ENCODE data around the gene FBXO3.
"Not testable (repeated sequence)": the region's sequence is repeated elsewhere in the genome, so short reads cannot be mapped to it uniquely, and the experiment has no call there.

Gene FBXO3

DNA sequence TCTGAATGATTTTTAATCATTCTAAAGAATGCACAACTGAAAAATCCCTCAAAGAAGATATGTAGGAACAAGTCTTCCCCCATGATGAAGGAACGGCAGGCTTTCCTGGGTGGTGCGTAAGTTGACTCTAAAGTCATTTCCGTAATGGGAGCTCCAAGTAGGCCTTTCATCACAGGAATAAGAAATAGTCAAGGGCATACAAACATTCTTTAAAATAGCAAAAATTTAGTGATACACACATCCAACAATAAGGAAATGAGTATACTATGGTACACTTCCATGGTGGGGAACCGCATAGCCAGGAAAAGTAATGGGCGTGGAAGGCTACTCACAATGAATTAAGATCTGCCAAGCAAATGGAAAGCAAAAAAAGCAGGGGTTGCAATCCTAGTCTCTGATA, 48.8 kb downstream of the FBXO3 start:
- no peak for DNase-seq

GRCh38 chr11:33724644-33725035, 49.7 kb downstream of the FBXO3 start:
- DNase-seq = no peak

DNA sequence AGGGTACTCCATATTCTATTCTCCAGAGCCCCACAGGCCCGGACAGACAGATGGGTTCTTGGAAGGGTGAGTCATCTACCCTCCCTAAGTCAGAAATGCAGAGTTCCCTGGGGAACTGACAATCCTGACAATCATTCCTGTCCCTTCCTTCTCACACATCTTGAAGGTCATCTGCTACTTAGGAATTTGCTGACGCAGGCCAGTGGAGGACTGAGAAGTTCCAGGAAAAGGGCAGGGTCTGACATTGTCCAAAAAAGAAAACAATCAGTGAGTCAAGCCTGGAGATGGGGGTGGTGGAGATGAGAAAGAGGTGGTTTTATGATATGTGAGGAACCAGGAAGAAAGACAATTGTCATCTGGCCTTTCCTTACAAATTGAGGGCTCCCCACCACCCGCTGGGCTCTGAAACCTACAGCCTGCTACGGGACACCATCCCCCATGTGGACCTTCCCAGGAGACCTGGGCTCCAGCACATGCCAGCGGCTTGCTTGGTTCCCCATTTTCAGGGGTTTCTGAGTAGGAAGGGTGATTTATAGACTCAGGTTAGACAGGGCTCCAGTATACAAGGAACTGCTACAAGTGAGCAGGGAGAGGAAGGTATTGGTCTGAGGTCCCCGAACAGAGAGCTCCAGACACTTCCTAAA, 51.0 kb downstream of the FBXO3 start:
- peak; percentile 24 for DNase-seq

GRCh38 chr11:33722590-33723234, 51.6 kb downstream of the FBXO3 start:
- no peak for DNase-seq

DNA sequence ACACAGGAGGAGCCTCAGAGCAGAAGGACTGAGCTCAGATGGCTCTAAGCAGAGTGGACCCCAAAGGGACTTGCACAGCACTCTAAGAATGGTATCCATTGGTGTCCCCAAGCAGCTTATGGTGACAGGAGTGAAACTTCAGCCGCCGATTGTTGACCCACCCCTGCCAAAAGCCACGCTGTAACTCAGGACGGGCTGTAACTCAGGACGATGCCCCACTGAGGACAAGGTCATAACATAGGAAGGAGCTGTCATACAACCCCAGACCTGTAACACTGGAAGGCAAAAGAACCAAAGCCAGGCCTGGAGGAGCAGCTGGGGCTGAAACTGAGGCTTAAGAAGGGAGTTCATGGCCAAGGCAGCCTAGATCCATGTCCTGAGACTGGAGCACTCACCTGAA, 52.3 kb downstream of the FBXO3 start:
- DNase-seq = no peak

DNA sequence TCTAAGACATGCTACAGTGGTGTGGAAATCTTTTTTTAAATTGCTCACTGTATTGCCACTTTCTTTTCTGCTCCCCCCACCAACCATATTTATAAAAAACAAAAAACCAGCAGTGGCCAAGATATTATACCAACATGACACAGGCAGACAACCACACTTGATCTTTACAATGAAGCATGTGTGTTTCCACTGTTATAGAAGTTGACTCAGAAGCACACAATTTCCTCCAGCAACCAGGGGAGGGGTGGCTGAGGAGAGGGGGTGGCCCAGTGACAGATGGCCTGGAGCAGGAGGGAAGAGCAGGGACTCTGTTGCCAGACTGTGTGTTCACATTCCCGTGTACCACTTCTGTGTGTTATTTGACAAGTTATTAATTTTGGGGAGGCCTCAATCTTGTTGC, 52.9 kb downstream of the FBXO3 start:
- DNase-seq = peak; percentile 67

- DNase-seq = no peak
Measured at GRCh38 chr11:33719587-33719986, 54.7 kb downstream of the FBXO3 start.

- no peak for DNase-seq
Measured at GRCh38 chr11:33718440-33718839, 55.9 kb downstream of the FBXO3 start.

GRCh38 chr11:33716243-33716642, 58.1 kb downstream of the FBXO3 start:
- DNase-seq = no peak

- no peak for DNase-seq
Measured at GRCh38 chr11:33713856-33714398, 60.4 kb downstream of the FBXO3 start.

GRCh38 chr11:33713151-33713855, 61.0 kb downstream of the FBXO3 start:
- DNase-seq = no peak

- peak; percentile 36 for DNase-seq
Measured at GRCh38 chr11:33712436-33712835, 61.9 kb downstream of the FBXO3 start.

DNA sequence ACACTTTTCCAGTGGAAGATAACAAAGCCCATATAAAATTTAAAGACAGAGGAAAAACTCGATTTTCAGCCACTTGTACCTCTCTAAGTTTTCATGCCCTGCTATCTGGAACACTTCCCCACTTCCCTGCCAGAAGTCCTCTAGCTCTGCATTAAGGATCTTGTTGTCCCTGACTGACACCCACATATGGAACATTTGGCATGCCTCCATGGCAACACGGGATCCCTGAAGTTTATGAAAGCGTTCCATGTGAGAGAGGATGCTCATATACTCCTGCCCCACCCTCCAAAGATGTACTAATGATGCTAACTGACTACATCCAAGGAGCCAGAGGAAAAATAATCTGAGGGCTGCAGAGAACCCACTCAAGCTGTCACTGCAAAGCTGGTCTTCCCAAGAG, 64.9 kb downstream of the FBXO3 start:
- no peak for DNase-seq

DNA sequence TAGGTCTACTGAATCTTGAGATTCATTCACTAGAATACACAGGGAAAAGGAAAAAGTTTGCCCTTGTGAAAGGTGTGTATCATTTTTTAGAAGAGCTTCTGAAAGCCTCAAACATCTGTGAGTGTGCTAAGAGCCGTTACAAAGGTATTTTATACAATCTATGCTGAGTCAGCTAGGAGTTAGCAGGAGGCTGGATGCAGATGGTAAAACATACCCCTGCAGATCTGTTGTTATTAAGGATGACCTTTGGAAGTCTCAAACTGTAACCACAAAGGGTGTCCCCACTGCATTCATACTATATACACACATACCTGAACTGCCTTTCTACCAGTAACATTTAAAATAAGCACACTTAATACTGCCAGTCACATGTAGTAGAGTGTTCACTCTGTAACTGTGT, 65.3 kb downstream of the FBXO3 start:
- DNase-seq = no peak

GRCh38 chr11:33707831-33708230, 66.5 kb downstream of the FBXO3 start:
- not testable (repeated sequence) for DNase-seq

GRCh38 chr11:33706966-33707365, 67.4 kb downstream of the FBXO3 start:
- no peak for DNase-seq

- DNase-seq = no peak
Measured at GRCh38 chr11:33706546-33706945, 67.8 kb downstream of the FBXO3 start.

- no peak for DNase-seq
Measured at GRCh38 chr11:33704240-33705002, 69.9 kb downstream of the FBXO3 start.

DNA sequence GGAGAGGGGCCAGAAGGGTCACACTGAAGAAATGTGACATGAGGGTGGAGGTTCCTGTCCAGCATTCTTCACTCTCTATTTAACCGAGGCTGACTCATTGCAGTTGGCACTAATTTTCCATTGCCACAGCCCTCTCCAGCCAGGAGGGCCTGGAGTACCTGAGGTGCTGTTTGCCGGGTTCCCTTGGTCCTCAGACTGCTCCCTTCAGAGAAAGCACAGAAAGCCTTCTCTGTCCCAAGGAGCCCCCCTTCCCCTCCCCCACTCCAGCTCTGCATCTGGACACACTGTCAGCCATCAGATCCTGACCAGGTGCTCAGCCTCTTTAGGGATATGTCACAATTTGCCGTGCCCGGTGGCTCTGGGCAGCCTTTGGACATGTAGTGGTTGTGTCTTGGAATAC, 70.5 kb downstream of the FBXO3 start:
- DNase-seq = no peak

DNA sequence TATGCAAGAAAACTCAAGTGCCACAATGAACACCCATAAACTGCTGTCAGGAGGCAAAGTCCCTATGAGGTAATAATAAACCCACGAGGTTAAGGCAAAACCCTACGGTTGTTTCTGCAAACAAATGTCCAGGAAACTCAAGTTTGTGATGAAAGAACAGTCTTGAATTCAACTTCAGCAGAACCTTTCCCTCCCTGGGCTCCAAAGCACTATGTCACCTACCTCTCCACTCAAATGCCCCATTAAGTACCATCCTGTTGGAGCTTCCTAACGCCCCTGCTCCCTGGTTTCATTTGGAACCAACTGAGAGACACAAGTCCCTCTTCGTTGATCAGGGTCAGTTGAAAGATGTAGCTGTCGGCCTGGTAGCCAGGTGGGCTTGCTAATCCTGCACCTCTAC, 71.1 kb downstream of the FBXO3 start:
- DNase-seq = no peak

DNA sequence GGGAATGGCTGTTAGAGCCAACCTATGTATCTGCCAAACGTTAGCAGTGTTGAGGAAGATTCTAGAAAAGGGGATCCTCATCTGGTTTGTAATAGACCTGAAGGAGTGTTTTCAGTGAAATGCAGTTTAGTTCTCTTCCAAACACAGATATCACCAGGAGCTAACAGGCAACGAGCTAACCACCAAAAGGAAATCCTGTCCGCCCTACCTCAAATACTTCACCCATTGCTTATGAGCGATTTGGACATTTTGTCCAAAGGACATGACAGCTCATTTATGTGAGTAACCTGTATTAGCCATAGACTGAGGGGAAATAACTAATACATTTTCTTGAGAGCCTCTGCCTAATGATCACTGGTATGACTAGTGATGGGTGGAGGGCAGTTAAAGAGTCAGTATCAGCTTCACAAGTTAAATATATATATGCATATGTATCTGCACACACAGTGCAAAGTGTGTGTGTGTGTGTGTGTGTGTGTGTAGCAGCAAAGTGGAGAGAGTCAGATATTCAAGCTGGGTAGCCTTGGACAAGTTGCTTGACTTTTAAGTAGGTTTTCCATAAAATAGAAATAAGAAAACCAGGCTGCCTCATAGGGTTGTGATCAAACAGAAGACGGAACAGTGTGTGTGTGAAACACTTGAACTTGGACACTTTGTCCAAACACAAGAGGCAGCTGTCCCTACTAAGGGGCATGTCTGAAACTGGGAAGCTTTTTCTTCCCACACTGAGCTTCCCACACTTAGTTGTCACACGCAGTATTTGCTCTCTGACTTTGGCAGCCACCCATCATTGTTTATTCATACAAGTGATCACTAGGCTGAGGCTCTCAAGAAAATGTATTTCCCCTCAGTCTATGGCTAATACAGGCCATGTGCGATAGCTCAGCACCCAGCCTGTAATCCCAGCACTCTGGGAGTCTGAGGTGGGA, 72.8 kb downstream of the FBXO3 start:
- no peak for DNase-seq
